Heart right ventricle (tissue), 16 donors: ENCODE results near the gene KCNJ3. TPM values are rescaled to one million over a fixed set of nuclear protein-coding genes. Genes with fewer than 3 reads are reported as not detected.

Source experiments
- ATAC-seq, 8 donors: fragments of 200-7000 bp; cut with Tn5 transposase; one replicate each; pipeline ENCODE4 v1.9.1; 2020; ENCODE audit warnings: mild to moderate bottlenecking in 8 of 8, moderate library complexity in 8 of 8, moderate number of reproducible peaks in 1 of 8
- DNase-seq, 2 donors: peaks; one replicate each; pipeline ENCODE4 v3.0.0-alpha.2; 2020
- H3K27ac ChIP-seq, 10 donors: fragments of 200-600 bp; sonication (generic) in 2 of 10; one replicate each; pipeline versions ENCODE4 v1.5.0 to v1.8.0; 2020 to 2022; ENCODE audit warnings: mild to moderate bottlenecking in 3 of 10
- H3K27me3 ChIP-seq, 7 donors: fragments of 200-600 bp; one replicate each; pipeline ENCODE4 v1.8.0; 2021 to 2022; ENCODE audit warnings: mild to moderate bottlenecking in 2 of 7
- H3K36me3 ChIP-seq, 9 donors: fragments of 200-600 bp; sonication (generic) in 1 of 9; one replicate each; pipeline versions ENCODE4 v1.5.0 to v1.8.0; 2020 to 2022; ENCODE audit warnings: mild to moderate bottlenecking in 2 of 9
- H3K4me1 ChIP-seq, 9 donors: fragments of 200-600 bp; sonication (generic) in 1 of 9; one replicate each; pipeline versions ENCODE4 v1.5.0 to v1.8.0; 2020 to 2022; ENCODE audit warnings: mild to moderate bottlenecking in 4 of 9
- H3K4me3 ChIP-seq, 10 donors: fragments of 200-600 bp; sonication (generic) in 2 of 10; one replicate each; pipeline versions ENCODE4 v1.5.0 to v1.8.0; 2020 to 2022; ENCODE audit warnings: mild to moderate bottlenecking in 7 of 10, moderate library complexity in 2 of 10
- H3K9me3 ChIP-seq, 11 donors: fragments of 200-600 bp in 10 of 11; sonication (generic) in 2 of 11; one replicate each; pipeline versions ENCODE4 v1.5.0 to v1.8.0; 2013 to 2022; ENCODE audit warnings: mild to moderate bottlenecking in 2 of 11, control low read depth in 1 of 11, moderate library complexity in 1 of 11
- WGBS, 2 donors: extraction: QIAGEN DNeasy Blood & Tissue Kit; methylation state at CpG; one replicate each; pipeline ENCODE4 v1.1.7; 2013; ENCODE audit warnings: inconsistent platforms in 1 of 2; 5-methylcytosine and 5-hydroxymethylcytosine counted together
- intact Hi-C, 10 donors: fragments of 100-400 bp; cut with DNase I; formaldehyde crosslinking; loops; one replicate each; pipeline versions ENCODE4 v1.11.1 to v1.14.2; 2022
- polyA plus RNA-seq, 2 donors: library from polyadenylated mRNA; stranded (reverse); fragments of 200-250 nt; gene quantifications; one replicate each; pipeline ENCODE4 v1.2.3, GENCODE V29; 2013
- total RNA-seq, 10 donors: library from RNA; stranded (reverse); fragmentation: NEBNext Ultra II Directional in 3 of 10; extraction: Animal tissue kit (Norgen Biotek cat#: 25700) in 3 of 10; gene quantifications; one replicate each; pipeline versions ENCODE4 v1.2.1 to v1.2.4, GENCODE V29; 2021 to 2023
- TF ChIP-seq, protein P1 (sequence below), 9 donors: fragments of 200-600 bp; sonication (generic) in 2 of 9; IDR thresholded peaks; one replicate each; pipeline versions ENCODE4 v1.5.0 to v1.8.0; 2021 to 2022; ENCODE audit warnings: antibody characterized with exemption in 9 of 9, mild to moderate bottlenecking in 5 of 9, moderate library complexity in 1 of 9
- donor health status: Arrhythmogenic right ventricular cardiomyopathy.
- donor health status: ischemic (EF 13 %, LVEDD 7.1; RV severe dilation, severe dysfunction).
- donor health status: healthy with polysubstance abuse.
- donor health status: DM: no; HTN: yes; CAD: no.
- donor health status: DM: no; HTN: no; CAD: no.
- donor health status: ischemic (EF 25% LVEDD 6.9; RV normal size, moderate dysfunction).
- donor health status: ischemic (EF 25% LVEDD 5.7; RV mildly dilated, moderate dysfunction).
- donor health status: healthy.
- donor health status: DM: yes; HTN: yes; CAD: no.
- donor health status: Ischemic cardiomyopathy.
- donor health status: ischemic (EF 35%, LVEDD 5.7; RV mildly dilated, moderate dysfunction).
- donor health status: nonischemic (EF 11% LVEDD 7.7; RV severe dilation, severe dysfunction).
- donor health status: DM: yes; HTN: yes; CAD: no.
- donor health status: PGD.
- donor health status: ischemic (EF 29% LVEDD 5.4; RV normal size, mild dysfunction).
- donor health status: nonischemic (EF 23%, LVEDD 6.1; RV moderate dilation, normal function).

The KCNJ3 gene
- total and polyA plus RNA-seq, 12 donors, result 0.01 to 4.7 (median 1.5) TPM

DNA sequence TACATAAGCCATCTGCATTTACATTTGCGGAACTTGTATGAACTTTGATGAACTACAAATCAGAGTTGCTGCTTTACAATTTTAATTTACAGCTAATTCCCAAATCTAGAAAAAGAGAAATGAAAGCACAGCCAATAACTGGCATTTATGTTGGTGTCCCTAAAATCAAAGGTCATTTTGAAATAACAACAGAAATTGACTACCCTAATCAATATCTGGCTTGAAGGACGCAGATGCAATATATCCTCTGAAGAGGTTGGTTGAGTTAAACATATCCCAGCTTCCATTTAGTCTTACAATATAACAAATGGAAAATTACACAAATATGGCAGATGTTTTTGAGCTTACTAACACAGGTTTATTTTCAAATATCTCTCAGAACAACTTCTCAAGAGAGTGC lies 177.5 kb downstream of the KCNJ3 start:
- DNase-seq (no peak), ATAC-seq (no peak)
- Histone ChIP-seq H3K4me1 (no peaks in the 10 kb centered on the region), H3K27ac (no peak overlapping the region), H3K9me3 (no peaks in the 10 kb centered on the region), H3K4me3 (no peak overlapping the region), H3K27me3 (no peaks in the 10 kb centered on the region), H3K36me3 (no peaks in the 10 kb centered on the region)
- TF ChIP-seq, protein P1, sequence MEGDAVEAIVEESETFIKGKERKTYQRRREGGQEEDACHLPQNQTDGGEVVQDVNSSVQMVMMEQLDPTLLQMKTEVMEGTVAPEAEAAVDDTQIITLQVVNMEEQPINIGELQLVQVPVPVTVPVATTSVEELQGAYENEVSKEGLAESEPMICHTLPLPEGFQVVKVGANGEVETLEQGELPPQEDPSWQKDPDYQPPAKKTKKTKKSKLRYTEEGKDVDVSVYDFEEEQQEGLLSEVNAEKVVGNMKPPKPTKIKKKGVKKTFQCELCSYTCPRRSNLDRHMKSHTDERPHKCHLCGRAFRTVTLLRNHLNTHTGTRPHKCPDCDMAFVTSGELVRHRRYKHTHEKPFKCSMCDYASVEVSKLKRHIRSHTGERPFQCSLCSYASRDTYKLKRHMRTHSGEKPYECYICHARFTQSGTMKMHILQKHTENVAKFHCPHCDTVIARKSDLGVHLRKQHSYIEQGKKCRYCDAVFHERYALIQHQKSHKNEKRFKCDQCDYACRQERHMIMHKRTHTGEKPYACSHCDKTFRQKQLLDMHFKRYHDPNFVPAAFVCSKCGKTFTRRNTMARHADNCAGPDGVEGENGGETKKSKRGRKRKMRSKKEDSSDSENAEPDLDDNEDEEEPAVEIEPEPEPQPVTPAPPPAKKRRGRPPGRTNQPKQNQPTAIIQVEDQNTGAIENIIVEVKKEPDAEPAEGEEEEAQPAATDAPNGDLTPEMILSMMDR (IDR thresholded peaks at IDR 0.05), result no peak
- intact Hi-C loops, result no loop called here
- WGBS, 2 donors, result 92 to 98% methylated on average over 2 of the region's 2 CpGs

- H3K4me3 ChIP-seq, result no peak overlapping the region
- no peaks in the 10 kb centered on the region for H3K36me3 ChIP-seq
- no peak overlapping the region for H3K27ac ChIP-seq
- no peaks in the 10 kb centered on the region for H3K27me3 ChIP-seq
- peaks cover 0 to 11% (median 2%) of the 10 kb centered on the region in 11 donors for H3K9me3 ChIP-seq
- ATAC-seq (no peak), DNase-seq (no peak)
- TF ChIP-seq, protein P1 (IDR thresholded peaks at IDR 0.05), result no peak
- no peaks in the 10 kb centered on the region for H3K4me1 ChIP-seq
- 85 to 86% methylated on average over 3 of the region's 3 CpGs for WGBS, 2 donors
- intact Hi-C loops, result no loop called here
These were observed 184.2 kb downstream of the KCNJ3 start for GRCh38 chr2:154882725-154883124.

DNA sequence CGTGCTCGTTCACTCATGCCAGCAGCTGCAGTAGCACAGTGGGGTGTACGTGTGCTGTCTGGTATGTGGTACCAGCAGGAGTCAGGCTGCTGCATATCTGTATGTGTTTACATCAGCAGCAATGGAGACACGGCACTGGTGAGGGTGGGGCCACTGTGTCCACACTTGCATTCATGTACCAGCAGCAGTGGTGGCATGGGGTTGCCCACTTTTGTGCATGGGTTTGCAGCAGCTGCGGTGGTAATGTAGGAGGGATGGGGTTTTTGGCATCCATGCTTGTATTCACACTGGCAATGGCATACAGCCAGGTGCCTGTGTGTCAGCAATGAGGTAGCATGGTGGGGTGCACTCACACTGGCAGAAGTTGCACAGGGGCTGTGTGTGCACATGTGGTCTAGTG lies 187.8 kb downstream of the KCNJ3 start:
- no peak overlapping the region for H3K27ac ChIP-seq
- ATAC-seq, result no peak
- H3K9me3 ChIP-seq, result peaks cover 0 to 34% (median 6%) of the 10 kb centered on the region in 11 donors
- H3K27me3 ChIP-seq, result no peaks in the 10 kb centered on the region
- no peak for DNase-seq
- TF ChIP-seq, protein P1 (IDR thresholded peaks at IDR 0.05), result no peak
- no peak overlapping the region for H3K4me3 ChIP-seq
- intact Hi-C loops, result no loop called here
- no peaks in the 10 kb centered on the region for H3K36me3 ChIP-seq
- no peaks in the 10 kb centered on the region for H3K4me1 ChIP-seq
- 90 to 93% methylated on average over 5 of the region's 5 CpGs for WGBS, 2 donors

- Histone ChIP-seq H3K9me3 (no peaks in the 10 kb centered on the region), H3K4me1 (no peaks in the 10 kb centered on the region), H3K27ac (no peak overlapping the region), H3K36me3 (no peaks in the 10 kb centered on the region), H3K4me3 (no peak overlapping the region), H3K27me3 (no peaks in the 10 kb centered on the region)
- no peak for DNase-seq
- no peak for ATAC-seq
- TF ChIP-seq, protein P1 (IDR thresholded peaks at IDR 0.05), result no peak
- intact Hi-C loops, result no loop called here
- 80 to 88% methylated on average over 1 of the region's 1 CpG for WGBS, 2 donors
These were observed 199.8 kb downstream of the KCNJ3 start for GRCh38 chr2:154898269-154898668.
